GM12872 (cell line): ENCODE measurements around the gene PDK4.

Experiments
- TF ChIP-seq, protein P1 (sequence below): IDR thresholded peaks from 3 replicates; pipeline ENCODE4 v1.5.1; 2011; ENCODE audit warnings: low read depth, mild to moderate bottlenecking, low read length, moderate library complexity; ENCODE audit not compliant: insufficient read depth

Gene PDK4

DNA sequence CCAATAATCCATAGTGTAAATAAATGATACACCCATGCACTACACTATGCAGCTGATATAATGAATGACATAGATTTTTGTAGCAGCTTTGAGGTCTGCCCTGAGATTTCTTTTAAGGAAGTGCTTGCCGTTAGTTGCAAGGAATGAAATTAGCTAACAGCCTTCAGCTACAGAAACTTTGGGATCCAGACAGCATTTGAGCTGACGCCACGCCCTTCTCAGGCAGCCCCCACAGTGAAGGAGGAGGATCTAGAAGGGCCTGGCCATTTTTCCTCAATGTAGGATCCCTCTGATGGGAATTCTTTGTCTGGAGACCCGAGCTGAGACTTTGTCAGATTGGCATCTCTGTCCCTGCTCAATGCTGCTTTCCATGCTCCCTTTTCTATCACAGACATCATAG lies 6.1 kb upstream of the PDK4 start:
- TF ChIP-seq, protein P1, sequence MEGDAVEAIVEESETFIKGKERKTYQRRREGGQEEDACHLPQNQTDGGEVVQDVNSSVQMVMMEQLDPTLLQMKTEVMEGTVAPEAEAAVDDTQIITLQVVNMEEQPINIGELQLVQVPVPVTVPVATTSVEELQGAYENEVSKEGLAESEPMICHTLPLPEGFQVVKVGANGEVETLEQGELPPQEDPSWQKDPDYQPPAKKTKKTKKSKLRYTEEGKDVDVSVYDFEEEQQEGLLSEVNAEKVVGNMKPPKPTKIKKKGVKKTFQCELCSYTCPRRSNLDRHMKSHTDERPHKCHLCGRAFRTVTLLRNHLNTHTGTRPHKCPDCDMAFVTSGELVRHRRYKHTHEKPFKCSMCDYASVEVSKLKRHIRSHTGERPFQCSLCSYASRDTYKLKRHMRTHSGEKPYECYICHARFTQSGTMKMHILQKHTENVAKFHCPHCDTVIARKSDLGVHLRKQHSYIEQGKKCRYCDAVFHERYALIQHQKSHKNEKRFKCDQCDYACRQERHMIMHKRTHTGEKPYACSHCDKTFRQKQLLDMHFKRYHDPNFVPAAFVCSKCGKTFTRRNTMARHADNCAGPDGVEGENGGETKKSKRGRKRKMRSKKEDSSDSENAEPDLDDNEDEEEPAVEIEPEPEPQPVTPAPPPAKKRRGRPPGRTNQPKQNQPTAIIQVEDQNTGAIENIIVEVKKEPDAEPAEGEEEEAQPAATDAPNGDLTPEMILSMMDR: no peak

DNA sequence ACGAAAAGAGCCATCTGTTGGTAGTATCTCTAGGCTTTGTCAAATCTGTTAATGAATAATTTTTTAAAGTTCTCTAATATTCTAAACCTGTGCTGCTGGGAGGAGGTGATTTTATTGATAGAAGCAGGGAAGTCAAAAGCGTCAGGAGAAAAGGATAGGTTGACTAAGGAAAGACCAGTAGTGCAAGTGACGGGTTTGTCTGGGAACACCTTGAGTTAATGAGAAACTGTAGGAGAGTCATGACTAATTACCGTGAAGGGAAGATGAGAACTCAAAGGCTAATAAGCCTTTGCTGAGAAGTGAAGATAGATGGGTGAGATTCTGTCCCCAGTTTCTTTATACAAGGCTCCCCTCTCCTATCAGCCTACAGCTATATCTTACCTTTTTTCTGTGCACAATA lies 5.0 kb upstream of the PDK4 start:
- TF ChIP-seq, protein P1: no peak

- TF ChIP-seq, protein P1: no peak
These were observed 2.8 kb upstream of the PDK4 start for GRCh38 chr7:95599069-95599468.

DNA sequence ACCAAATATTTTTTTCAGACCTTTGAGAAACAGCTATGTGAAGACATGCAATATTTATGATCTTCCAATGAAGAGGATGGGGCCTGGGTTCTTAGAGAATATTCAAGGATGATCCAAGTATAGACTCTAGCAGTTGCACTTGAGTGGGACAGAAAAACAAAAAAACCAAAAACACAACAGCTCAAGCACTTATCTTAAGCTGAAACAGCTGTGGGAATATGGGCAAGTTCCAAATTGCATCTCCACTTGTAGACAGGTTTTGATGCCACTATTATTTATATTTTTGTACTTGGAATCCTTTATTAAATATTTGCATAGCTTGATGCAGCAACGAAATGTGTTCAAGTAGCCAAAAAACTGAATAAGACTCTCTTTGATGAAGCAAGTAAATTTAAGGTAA lies 2.2 kb upstream of the PDK4 start:
- TF ChIP-seq, protein P1: no peak

DNA sequence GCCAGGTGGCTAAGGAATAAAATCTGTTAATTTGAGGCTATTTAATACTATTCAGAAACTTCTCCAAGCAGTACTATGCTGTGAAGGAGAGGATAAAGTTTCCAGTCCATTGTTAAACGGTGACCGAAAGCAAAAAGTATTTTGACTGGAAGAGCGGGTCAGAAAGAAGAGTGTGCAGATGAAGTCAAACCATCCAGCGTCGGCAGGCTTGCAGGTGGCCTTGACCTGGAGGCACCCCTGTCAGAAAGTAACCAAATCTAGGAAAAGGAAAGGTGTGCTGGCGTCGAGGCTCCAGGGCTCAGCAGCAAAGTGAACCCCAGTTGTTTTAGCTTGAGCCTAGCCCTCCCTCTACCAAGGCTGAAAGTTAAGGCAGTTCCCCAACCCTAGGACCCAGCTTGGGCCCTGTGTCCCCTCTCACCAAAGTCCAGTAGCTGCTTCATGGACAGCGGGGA lies 544 bp downstream of the PDK4 start:
- TF ChIP-seq, protein P1: no peak

- TF ChIP-seq, protein P1: no peak
These were observed 2.1 kb downstream of the PDK4 start for GRCh38 chr7:95594185-95594584.

- TF ChIP-seq, protein P1: no peak
These were observed 3.0 kb downstream of the PDK4 start for GRCh38 chr7:95593343-95593742.

DNA sequence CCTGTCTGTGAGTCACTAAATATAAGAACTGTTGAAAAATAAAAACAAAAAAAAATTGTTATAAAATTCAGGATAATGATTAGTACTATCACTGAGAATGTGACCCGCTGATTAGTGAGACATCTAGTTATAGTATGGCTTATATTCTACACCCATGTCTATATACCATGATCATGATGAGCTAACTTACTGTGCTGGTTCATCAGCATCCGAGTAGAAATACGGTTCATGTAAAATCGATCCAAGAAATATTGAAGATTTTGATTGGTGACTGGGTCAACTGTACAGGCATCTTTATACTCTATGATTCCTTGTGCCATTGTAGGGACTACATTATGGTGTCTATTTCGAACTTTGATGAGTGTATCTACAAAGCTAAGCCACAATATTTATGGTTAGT lies 3.7 kb downstream of the PDK4 start:
- TF ChIP-seq, protein P1: no peak
